Epithelial cell of alveolus of lung (primary cell): Measurements from ENCODE around the gene TMEM258. TPM values are rescaled to one million over a fixed set of nuclear protein-coding genes. Genes with fewer than 3 reads are reported as not detected.

Experiments used
- total RNA-seq: library from RNA; depleted of rRNA; stranded (reverse); fragments of >200 nt; gene quantifications from 2 replicates; pipeline ENCODE4 v1.2.1, GENCODE V29; 2015

Gene TMEM258
- total RNA-seq, result 113 and 133 TPM in 2 replicates

GRCh38 chr11:61792310-61793082, at the start of gene TMEM258, which contains the start of gene FEN1:
TMEM258 (minus strand) TSS chr11:61792599; CDS start chr11:61792558, 41 bp downstream.
FEN1 (plus strand) TSS chr11:61792911; CDS start chr11:61795362, 2,451 bp downstream.

GRCh38 chr11:61827571-61828378, 35.4 kb upstream of the TMEM258 start, which contains the start of gene FADS2:
FADS2 (plus strand) TSS chr11:61828300; CDS start chr11:61828391, 91 bp downstream.

GRCh38 chr11:61816736-61817455, 24.5 kb upstream of the TMEM258 start, which contains the start of gene FADS1:
FADS1 (minus strand) TSS chr11:61817003; CDS start chr11:61816929, 74 bp downstream.

GRCh38 chr11:61752117-61752924, 40.1 kb downstream of the TMEM258 start, which contains the start of gene MYRF:
MYRF (plus strand) TSS chr11:61752636; CDS start chr11:61752745, 109 bp downstream.

Other genes with a start within 250 kb of the TMEM258 start
- gene SYT7, start 211.5 kb downstream of the TMEM258 start, total RNA-seq, result 1.5 and 1.8 TPM in 2 replicates
- gene DAGLA, start 112.2 kb downstream of the TMEM258 start, total RNA-seq, result 1.3 and 2.5 TPM in 2 replicates
- gene MYRF, start 40.0 kb downstream of the TMEM258 start, total RNA-seq, result 3.0 and 7.6 TPM in 2 replicates
- 24.8 and 42.7 TPM in 2 replicates for gene FEN1, start 312 bp upstream of the TMEM258 start, total RNA-seq
- 61.1 and 193 TPM in 2 replicates for gene FADS1, start 24.4 kb upstream of the TMEM258 start, total RNA-seq
- 143 and 636 TPM in 2 replicates for gene FADS2, start 35.7 kb upstream of the TMEM258 start, total RNA-seq
- gene FADS3, start 98.9 kb upstream of the TMEM258 start, total RNA-seq, result 24.4 and 71.2 TPM in 2 replicates
- 0.26 and 3.6 TPM in 2 replicates for gene RAB3IL1, start 125.0 kb upstream of the TMEM258 start, total RNA-seq
- 2.3 and 2.6 TPM in 2 replicates for gene BEST1, start 157.8 kb upstream of the TMEM258 start, total RNA-seq
- gene FTH1, start 175.0 kb upstream of the TMEM258 start, total RNA-seq, result 964 and 1,172 TPM in 2 replicates